Measurements from ENCODE around the gene CDCA3.

DNA sequence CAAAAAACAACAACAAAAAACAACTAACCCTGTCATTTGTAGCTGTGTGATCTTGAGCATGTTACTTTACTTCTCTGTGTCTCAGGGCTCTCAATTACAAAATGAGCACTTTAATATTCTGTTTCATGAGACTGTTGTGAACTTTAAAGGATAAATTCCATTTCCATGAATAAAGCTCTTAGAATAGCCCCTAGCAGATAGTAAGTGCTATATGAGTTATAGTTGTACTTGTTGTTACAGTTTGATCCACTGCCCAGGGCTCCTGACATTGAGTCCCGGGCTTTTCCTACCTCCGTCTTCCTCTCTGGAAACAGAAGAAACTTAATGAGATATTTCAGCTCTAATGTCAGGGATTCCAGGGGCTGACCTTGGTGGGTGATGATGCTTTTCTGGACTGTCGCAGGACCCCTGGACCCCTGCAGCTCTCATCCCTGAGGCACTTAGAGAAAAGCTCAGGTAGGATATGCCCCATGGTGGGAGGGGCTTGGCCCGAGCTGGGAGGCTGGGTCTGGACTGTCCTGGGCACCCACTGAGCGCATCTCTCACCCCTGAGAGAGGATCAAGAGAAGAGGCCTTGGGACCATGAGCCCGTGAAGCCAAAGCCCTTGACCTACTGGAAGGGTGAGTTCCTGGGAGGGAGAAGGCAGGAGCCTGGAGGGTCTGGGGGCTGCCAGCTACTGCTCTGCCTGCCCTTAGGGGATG, 17.7 kb downstream of the CDCA3 start:
- TF ChIP-seq EZH2 (IDR thresholded peaks at IDR 0.05; ENCODE audit: low read length, unreplicated experiment), result no peak
- TF ChIP-seq, protein P1, sequence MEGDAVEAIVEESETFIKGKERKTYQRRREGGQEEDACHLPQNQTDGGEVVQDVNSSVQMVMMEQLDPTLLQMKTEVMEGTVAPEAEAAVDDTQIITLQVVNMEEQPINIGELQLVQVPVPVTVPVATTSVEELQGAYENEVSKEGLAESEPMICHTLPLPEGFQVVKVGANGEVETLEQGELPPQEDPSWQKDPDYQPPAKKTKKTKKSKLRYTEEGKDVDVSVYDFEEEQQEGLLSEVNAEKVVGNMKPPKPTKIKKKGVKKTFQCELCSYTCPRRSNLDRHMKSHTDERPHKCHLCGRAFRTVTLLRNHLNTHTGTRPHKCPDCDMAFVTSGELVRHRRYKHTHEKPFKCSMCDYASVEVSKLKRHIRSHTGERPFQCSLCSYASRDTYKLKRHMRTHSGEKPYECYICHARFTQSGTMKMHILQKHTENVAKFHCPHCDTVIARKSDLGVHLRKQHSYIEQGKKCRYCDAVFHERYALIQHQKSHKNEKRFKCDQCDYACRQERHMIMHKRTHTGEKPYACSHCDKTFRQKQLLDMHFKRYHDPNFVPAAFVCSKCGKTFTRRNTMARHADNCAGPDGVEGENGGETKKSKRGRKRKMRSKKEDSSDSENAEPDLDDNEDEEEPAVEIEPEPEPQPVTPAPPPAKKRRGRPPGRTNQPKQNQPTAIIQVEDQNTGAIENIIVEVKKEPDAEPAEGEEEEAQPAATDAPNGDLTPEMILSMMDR (conservative IDR thresholded peaks at IDR 0.05; ENCODE audit: low read depth, low read length), result no peak
- no peak for TF ChIP-seq EZH2phosphoT487 (IDR thresholded peaks at IDR 0.05; ENCODE audit: borderline replicate concordance, low read length)

Measured in PC-3 (cell line).